Gastroesophageal sphincter (tissue), 3 donors: ENCODE results near the gene MFSD6.

Experiments
- EP300 ChIP-seq: sonication (generic); formaldehyde crosslinking; IDR thresholded peaks from one replicate; pipeline ENCODE4 v1.6.1; 2017; ENCODE audit warnings: antibody characterized with exemption, mild to moderate bottlenecking
- POLR2A ChIP-seq, 2 donors: fragments of 450-650 bp; IDR thresholded peaks; one replicate each; pipeline ENCODE4 v1.6.1; 2017; ENCODE audit warnings: antibody characterized with exemption in 2 of 2, mild to moderate bottlenecking in 2 of 2, moderate library complexity in 1 of 2
- POLR2AphosphoS5 ChIP-seq: sonication (generic); formaldehyde crosslinking; IDR thresholded peaks from one replicate; pipeline ENCODE4 v1.6.1; 2017; ENCODE audit warnings: antibody characterized with exemption
- TF ChIP-seq, protein P1 (sequence below), 4 experiments: fragments of 200-600 bp in 2 of 4; fragments of 450-650 bp in 2 of 4; sonication (generic) in 1 of 4; IDR thresholded peaks; one replicate each; pipeline ENCODE4 v1.5.1; 2017 to 2019; ENCODE audit warnings: antibody characterized with exemption in 4 of 4, mild to moderate bottlenecking in 2 of 4, moderate library complexity in 2 of 4

GRCh38 chr2:190456833-190457232 is 48.7 kb downstream of the MFSD6 start:
- TF ChIP-seq, protein P1, sequence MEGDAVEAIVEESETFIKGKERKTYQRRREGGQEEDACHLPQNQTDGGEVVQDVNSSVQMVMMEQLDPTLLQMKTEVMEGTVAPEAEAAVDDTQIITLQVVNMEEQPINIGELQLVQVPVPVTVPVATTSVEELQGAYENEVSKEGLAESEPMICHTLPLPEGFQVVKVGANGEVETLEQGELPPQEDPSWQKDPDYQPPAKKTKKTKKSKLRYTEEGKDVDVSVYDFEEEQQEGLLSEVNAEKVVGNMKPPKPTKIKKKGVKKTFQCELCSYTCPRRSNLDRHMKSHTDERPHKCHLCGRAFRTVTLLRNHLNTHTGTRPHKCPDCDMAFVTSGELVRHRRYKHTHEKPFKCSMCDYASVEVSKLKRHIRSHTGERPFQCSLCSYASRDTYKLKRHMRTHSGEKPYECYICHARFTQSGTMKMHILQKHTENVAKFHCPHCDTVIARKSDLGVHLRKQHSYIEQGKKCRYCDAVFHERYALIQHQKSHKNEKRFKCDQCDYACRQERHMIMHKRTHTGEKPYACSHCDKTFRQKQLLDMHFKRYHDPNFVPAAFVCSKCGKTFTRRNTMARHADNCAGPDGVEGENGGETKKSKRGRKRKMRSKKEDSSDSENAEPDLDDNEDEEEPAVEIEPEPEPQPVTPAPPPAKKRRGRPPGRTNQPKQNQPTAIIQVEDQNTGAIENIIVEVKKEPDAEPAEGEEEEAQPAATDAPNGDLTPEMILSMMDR (IDR thresholded peaks at IDR 0.05), result no peak
- TF ChIP-seq POLR2AphosphoS5 (no peak), POLR2A (IDR thresholded peaks at IDR 0.05) (no peak), EP300 (no peak)
